ENCODE measurements around the gene UBLCP1.

UBLCP1 gene

DNA sequence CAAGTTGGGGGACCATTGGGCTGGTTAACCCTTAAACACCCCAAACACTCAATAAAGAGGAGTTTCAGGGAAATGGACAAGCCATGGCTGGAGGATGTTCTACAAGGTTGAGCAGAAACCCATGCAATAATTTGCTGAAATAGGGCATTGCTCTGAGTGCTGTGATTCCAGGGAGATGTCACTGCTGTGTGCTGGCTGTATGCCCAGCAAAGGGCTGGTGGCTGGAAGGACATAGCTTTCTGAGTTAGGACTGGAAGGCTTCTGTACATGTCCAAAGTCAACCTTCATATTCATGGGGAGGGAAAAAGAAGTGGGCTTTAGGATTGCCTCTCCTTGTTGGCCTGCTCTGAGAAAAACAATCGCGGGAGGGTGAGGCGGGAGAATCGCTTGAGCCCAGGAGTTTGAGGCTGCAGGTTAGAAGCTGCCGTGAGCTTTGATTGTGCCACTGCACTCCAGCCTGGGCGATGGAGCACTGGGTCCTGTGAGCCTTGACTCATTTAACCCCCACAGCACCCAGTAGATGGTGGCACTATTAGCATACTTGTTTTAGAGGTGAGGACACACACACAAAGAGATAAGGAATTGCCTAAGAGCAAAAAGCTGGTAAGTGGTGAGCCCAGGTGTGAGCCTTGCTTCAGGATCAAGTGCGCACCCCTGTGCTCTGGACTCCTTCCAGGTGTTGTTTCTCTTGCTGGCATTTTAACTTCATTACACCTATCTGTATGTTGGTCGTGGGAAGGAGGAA is 46.8 kb downstream of the UBLCP1 start:
- FAIRE-seq, result no peak
- DNase-seq (ENCODE audit: extremely low spot score, insufficient read length, low read depth), result no peak

GRCh38 chr5:159310511-159310910 is 47.4 kb downstream of the UBLCP1 start:
- no peak for FAIRE-seq
- DNase-seq (ENCODE audit: extremely low spot score, insufficient read length, low read depth), result no peak

- no peak for DNase-seq (ENCODE audit: extremely low spot score, insufficient read length, low read depth)
- no peak for FAIRE-seq
Measured at GRCh38 chr5:159311063-159311462, 48.0 kb downstream of the UBLCP1 start.

- no peak for DNase-seq (ENCODE audit: extremely low spot score, insufficient read length, low read depth)
- no peak for FAIRE-seq
Measured at GRCh38 chr5:159313197-159313596, 50.1 kb downstream of the UBLCP1 start.

DNA sequence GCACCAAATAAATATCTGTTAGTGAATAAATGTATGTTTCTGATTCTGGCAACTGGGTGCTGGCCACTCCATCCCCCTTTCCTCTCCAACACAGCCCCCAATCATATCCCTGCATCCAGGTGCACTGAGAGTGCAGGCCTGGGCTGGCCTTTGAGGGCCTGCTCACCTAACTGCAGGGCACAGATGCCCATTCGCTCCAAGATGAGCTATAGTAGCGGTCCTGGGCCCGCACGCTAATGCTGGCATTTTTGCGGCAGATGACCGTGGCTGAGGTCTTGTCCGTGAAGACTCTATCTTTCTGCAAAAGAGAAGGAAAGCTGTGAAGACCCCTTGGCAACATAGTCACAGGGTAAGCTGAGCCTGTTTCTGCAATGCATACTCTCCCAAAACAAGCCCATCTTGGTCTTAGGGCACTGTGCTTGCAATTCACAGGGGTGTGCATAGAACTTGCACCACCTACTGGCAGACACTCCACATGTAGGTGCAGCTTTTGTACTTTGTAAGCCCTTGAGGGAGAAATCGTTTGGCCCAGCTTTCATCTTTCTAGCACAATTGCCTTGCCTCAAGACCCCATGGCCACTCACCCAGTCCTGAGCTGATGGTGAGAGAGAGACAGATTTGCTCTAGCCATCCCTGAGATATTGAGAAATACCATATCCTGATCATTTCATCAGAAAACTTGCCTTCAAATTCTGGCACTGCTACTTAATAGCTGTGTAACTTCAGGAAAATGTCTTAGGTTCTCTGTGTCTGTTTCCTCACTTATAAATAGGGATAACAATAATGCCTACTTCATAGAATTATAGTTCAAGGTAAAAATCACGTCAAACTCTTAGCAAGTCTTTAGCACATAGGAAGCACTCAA is 53.7 kb downstream of the UBLCP1 start:
- FAIRE-seq, result peak; percentile 84

DNA sequence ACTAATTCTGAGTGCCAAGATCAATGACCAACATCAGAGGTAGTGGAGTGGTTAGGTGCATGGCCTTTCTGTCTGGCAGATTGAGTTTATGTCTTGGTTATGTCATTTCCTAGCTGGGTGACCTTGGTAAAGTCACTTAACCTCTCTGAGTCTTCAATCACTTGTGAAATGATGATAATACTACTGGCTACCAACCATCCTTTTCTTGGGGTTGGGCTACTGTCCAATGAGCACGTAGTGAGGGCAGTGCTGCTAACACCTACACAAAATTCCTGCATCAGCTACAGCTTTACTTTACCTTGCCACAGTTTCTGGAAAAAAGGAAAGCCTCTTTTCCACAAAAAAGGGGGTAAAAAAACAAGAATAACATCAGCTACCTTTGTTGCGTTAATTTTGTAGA is 54.8 kb downstream of the UBLCP1 start:
- FAIRE-seq, result no peak

More for the DNA sequence above, 53.7 kb downstream of the UBLCP1 start:
- DNase-seq (ENCODE audit: extremely low spot score, insufficient read length, low read depth), result no peak

DNA sequence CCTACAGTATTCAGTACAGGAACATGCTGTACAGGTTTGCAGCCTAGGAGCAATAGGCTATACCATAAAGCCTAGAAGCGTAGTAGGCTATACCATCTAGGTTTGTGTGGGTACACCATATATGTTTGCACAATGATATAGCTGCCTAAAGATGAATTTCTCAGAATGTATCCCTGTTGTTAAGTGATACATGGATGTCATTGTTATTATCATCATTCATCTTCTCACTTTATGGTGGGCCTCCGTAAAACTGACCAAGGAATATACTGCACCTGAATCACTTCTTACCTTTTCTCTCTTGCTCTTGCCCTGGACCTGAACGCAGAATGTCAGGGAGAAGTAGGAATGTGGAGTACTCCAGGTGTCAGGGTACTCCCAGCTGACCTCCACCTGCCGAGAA is 55.4 kb downstream of the UBLCP1 start:
- no peak for DNase-seq (ENCODE audit: extremely low spot score, insufficient read length, low read depth)
- no peak for FAIRE-seq

More for the DNA sequence above, 54.8 kb downstream of the UBLCP1 start:
- DNase-seq (ENCODE audit: extremely low spot score, insufficient read length, low read depth), result no peak

DNA sequence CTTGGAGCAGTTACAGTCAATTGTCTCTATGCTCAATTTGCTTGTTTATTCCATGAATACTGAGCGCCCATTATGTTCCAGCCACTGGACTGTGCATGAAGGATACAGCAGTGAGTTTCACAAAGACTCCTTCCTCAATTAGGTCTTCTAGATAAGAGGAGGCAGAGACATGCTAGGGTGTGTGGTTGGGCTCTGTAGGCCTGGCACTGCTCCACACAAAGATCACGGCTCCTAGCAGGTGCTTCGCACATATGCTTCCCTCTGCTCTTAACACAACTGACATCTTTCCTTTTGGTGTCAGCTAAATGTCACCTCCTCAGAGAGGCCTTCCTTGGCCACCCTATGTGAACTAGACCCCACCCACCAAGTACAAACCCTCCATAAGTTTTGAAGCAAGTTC is 56.3 kb downstream of the UBLCP1 start:
- DNase-seq (ENCODE audit: extremely low spot score, insufficient read length, low read depth) (no peak), FAIRE-seq (no peak)

DNA sequence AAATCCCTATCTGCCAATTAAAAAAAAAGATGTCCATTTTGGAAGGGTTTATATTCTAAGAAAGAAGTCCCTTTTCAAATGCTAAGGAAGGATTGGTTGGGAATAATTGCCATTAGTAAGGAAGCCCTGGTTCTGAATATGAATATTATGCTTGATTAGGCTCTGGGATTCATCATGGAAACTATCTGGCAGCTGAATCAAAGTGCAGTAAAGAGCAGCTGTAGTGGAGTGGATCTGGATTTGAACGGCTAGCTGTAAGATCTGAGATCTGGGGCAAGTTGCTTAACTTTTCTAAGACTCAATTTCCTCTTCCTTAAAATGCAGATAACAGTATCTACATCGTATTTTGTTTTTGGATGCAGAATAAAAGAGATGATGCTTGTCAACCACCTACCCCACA is 56.7 kb downstream of the UBLCP1 start:
- FAIRE-seq (no peak), DNase-seq (ENCODE audit: extremely low spot score, insufficient read length, low read depth) (no peak)

GRCh38 chr5:159322180-159322579 is 59.1 kb downstream of the UBLCP1 start:
- DNase-seq (ENCODE audit: extremely low spot score, insufficient read length, low read depth), result no peak

DNA sequence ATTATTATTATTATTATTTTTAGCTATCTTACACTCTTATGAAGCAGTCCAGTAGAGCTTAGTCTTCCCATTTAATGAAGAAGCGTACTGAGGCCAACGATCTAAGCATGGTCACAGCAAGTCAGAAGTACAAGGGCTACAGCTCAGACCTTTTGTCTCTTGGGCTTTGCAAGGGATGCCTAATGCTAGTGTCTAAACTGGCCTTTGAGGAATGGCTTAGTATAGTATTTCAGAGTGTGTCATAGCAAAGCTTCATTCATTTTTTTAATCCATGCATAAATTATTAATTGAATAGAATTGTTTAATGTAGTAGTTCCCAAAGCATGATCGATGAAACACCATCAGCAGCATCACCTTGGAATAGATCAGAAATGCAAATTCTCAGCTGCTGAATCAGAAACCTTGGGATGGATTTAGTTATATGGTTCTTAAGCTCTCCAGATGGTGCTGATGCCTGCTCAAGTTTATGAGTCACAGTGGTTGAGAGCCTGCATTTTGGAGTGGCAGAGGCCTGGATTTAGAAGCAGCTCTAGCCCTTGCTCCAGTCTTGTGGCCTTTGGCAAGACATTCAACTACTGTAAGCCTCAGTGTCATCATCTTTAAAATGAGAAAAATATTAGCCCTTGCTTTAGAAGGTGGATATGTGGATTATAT is 61.1 kb downstream of the UBLCP1 start:
- DNase-seq (ENCODE audit: extremely low spot score, insufficient read length, low read depth), result no peak
- FAIRE-seq, result no peak

More at GRCh38 chr5:159322180-159322579, 59.1 kb downstream of the UBLCP1 start:
- peak; percentile 65 for FAIRE-seq

DNA sequence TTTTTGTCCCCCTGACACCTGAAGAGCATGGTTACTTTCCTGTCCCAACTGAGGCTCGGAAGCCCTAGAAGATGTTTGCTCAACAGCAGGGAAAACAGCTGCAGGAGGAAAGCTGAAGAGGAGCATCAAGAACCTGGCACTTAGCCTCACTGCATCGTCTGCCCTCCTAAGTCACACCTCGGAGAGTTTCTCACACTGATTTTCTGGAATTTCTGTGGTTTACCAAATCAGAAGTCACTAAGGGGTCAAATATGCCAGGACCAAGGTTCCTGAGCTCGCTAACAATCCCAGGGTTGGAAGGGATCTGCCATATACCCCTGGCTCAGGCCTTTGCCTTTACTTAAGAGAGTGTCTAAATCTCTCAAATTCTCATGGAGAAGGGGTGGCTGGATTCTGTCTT is 61.9 kb downstream of the UBLCP1 start:
- DNase-seq (ENCODE audit: extremely low spot score, insufficient read length, low read depth), result no peak
- FAIRE-seq, result no peak

GRCh38 chr5:159330131-159330800 is 67.2 kb downstream of the UBLCP1 start, which contains the start of gene IL12B:
TSS of gene IL12B (minus strand) at chr5:159330487. CDS start at chr5:159326782, 3,705 bp downstream.
- DNase-seq (ENCODE audit: extremely low spot score, insufficient read length, low read depth), result no peak

GRCh38 chr5:159331093-159331973 is 68.2 kb downstream of the UBLCP1 start:
- DNase-seq (ENCODE audit: extremely low spot score, insufficient read length, low read depth) (peak; percentile 44), FAIRE-seq (peak; percentile 67)

More at GRCh38 chr5:159330131-159330800, 67.2 kb downstream of the UBLCP1 start, which contains the start of gene IL12B:
- no peak for FAIRE-seq

GRCh38 chr5:159332800-159333544 is 69.9 kb downstream of the UBLCP1 start:
- DNase-seq (ENCODE audit: extremely low spot score, insufficient read length, low read depth) (no peak), FAIRE-seq (peak; percentile 68)

DNA sequence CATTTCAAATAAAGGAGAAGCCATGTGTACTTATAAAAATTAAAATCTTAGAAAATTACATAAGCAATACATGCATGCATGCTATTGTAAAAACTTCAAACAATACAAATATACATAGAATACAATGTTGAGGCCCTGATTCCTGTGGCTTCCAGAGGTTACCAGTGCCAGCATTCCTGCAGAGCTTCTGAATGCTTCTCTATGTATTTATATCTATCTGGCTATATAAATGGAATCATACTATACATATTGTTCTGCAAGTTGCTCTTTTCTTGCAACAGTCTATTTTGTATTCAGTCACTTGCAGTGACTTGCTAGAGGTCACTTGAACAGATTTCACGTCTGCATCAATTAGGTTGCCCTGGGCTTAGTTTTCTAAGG is 70.4 kb downstream of the UBLCP1 start:
- FAIRE-seq (no peak), DNase-seq (ENCODE audit: extremely low spot score, insufficient read length, low read depth) (no peak)

Measured in GM18507 (cell line).